ENCODE results near the gene CYP2C18. TPM values are rescaled to one million over a fixed set of nuclear protein-coding genes. Genes with fewer than 3 reads are reported as not detected.

The CYP2C18 gene
- total and polyA plus RNA-seq, 2 donors (not counting 1 experiment from before 2014, with no cell fraction given): not detected

GRCh38 chr10:94641480-94641879, 42.0 kb upstream of the CYP2C18 start:
- ChIA-PET CTCF (no interaction called here), POLR2A (no interaction called here)
- Histone ChIP-seq H3K27ac (ENCODE audit: low read length in 2 of 2) (no peak overlapping the region), H4K20me1 (ENCODE audit: control insufficient read depth, insufficient read depth, low read length, poor library complexity, severe bottlenecking) (no peaks in the 10 kb centered on the region), H3K9me3 (ENCODE audit: control extremely low read depth in 1 of 3, control insufficient read depth in 2 of 3, insufficient read depth in 1 of 3, low read length in 2 of 3) (peaks cover 0 to 11% (median 6%) of the 10 kb centered on the region in 3 donors), H3K79me2 (ENCODE audit: control insufficient read depth, insufficient read depth, low read length) (no peaks in the 10 kb centered on the region), H2AFZ (ENCODE audit: insufficient read depth, low read depth, low read length, poor library complexity, severe bottlenecking) (no peak overlapping the region), H3K36me3 (replicated peaks in 1 of 2; ENCODE audit: control extremely low read depth in 1 of 2, control insufficient read depth in 1 of 2, extremely low read depth in 1 of 2, insufficient read depth in 2 of 2, low read length in 1 of 2) (no peaks in the 10 kb centered on the region), H3K27me3 (replicated peaks in 1 of 4; ENCODE audit: control extremely low read depth in 1 of 4, control insufficient read depth in 3 of 4, insufficient read depth in 4 of 4, low read length in 3 of 4) (no peaks in the 10 kb centered on the region), H3K9ac (ENCODE audit: low read length) (no peak overlapping the region), H3K4me3 (ENCODE audit: control extremely low read depth in 1 of 5, extremely low read depth in 1 of 5, insufficient read depth in 1 of 5, low read depth in 2 of 5, low read length in 4 of 5) (no peak overlapping the region), H3K4me1 (ENCODE audit: control insufficient read depth in 2 of 2, insufficient read depth in 2 of 2, low read length in 2 of 2) (no peaks in the 10 kb centered on the region), H3K4me2 (replicated peaks; ENCODE audit: low read depth, low read length, poor library complexity, severe bottlenecking) (no peak overlapping the region)
- WGBS (ENCODE audit: insufficient coverage): 92% methylated on average over 2 of the region's 4 CpGs
- intact Hi-C loops (cut with micrococcal nuclease): no loop called here
- ATAC-seq (ENCODE audit: low read depth) (no peak), DNase-seq (no peak)
- H3K27ac Mint-ChIP-seq: no peak overlapping the region
- no peak overlapping the region for H3K4me3 Mint-ChIP-seq
- H3K9me3 Mint-ChIP-seq (ENCODE audit: insufficient read depth): peaks cover 7% of the 10 kb centered on the region
- no peaks in the 10 kb centered on the region for H3K27me3 Mint-ChIP-seq
- no peaks in the 10 kb centered on the region for H3K4me1 Mint-ChIP-seq
- TF ChIP-seq CTCF (IDR thresholded peaks at IDR 0.05) (no peak), EZH2 (IDR thresholded peaks at IDR 0.05; ENCODE audit: borderline replicate concordance, insufficient read depth, low read depth, low read length, poor library complexity, severe bottlenecking) (no peak)

- H3K4me1 Mint-ChIP-seq: no peaks in the 10 kb centered on the region
- Histone ChIP-seq H3K27me3 (replicated peaks in 1 of 4; ENCODE audit: control extremely low read depth in 1 of 4, control insufficient read depth in 3 of 4, insufficient read depth in 4 of 4, low read length in 3 of 4) (no peaks in the 10 kb centered on the region), H3K4me2 (replicated peaks; ENCODE audit: low read depth, low read length, poor library complexity, severe bottlenecking) (no peak overlapping the region), H3K9ac (ENCODE audit: low read length) (no peak overlapping the region), H3K27ac (ENCODE audit: low read length in 2 of 2) (no peak overlapping the region), H3K79me2 (ENCODE audit: control insufficient read depth, insufficient read depth, low read length) (no peaks in the 10 kb centered on the region), H3K36me3 (replicated peaks in 1 of 2; ENCODE audit: control extremely low read depth in 1 of 2, control insufficient read depth in 1 of 2, extremely low read depth in 1 of 2, insufficient read depth in 2 of 2, low read length in 1 of 2) (no peaks in the 10 kb centered on the region), H3K4me1 (ENCODE audit: control insufficient read depth in 2 of 2, insufficient read depth in 2 of 2, low read length in 2 of 2) (no peaks in the 10 kb centered on the region), H3K4me3 (ENCODE audit: control extremely low read depth in 1 of 5, extremely low read depth in 1 of 5, insufficient read depth in 1 of 5, low read depth in 2 of 5, low read length in 4 of 5) (no peak overlapping the region), H3K9me3 (ENCODE audit: control extremely low read depth in 1 of 3, control insufficient read depth in 2 of 3, insufficient read depth in 1 of 3, low read length in 2 of 3) (peaks cover 0 to 10% (median 0%) of the 10 kb centered on the region in 3 donors), H2AFZ (ENCODE audit: insufficient read depth, low read depth, low read length, poor library complexity, severe bottlenecking) (no peak overlapping the region), H4K20me1 (ENCODE audit: control insufficient read depth, insufficient read depth, low read length, poor library complexity, severe bottlenecking) (no peaks in the 10 kb centered on the region)
- no CpG with 5 or more reads among the region's 1 CpG for WGBS (ENCODE audit: insufficient coverage)
- H3K27ac Mint-ChIP-seq: no peak overlapping the region
- DNase-seq: no peak
- no peak for ATAC-seq (ENCODE audit: low read depth)
- no peak for TF ChIP-seq EZH2 (IDR thresholded peaks at IDR 0.05; ENCODE audit: borderline replicate concordance, insufficient read depth, low read depth, low read length, poor library complexity, severe bottlenecking)
- no peak for TF ChIP-seq CTCF (IDR thresholded peaks at IDR 0.05)
- H3K4me3 Mint-ChIP-seq: no peak overlapping the region
- no peaks in the 10 kb centered on the region for H3K9me3 Mint-ChIP-seq (ENCODE audit: insufficient read depth)
- intact Hi-C loops (cut with micrococcal nuclease): no loop called here
- CTCF ChIA-PET: no interaction called here
- no peaks in the 10 kb centered on the region for H3K27me3 Mint-ChIP-seq
- POLR2A ChIA-PET: no interaction called here
These were observed 39.2 kb upstream of the CYP2C18 start for GRCh38 chr10:94644352-94644751.
